Measurements from ENCODE around the gene RFX3.

Gene RFX3

GRCh38 chr9:3181049-3181953, 344.5 kb downstream of the RFX3 start:
- peak; percentile 57 for DNase-seq (ENCODE audit: low spot score)
- in situ Hi-C loops (cut with MboI; ENCODE audit: low pct_unique_long_range_greater_than_20kb, low sequenced_read_pairs, unreplicated experiment) = loop anchor here (25.0 kb wide), 1 partner anchor 319 kb away; no protein-coding TSS in a partner anchor
- TF ChIP-seq CTCF (IDR thresholded peaks at IDR 0.05; ENCODE audit: extremely low read depth, insufficient read depth, missing control alignments) = peak; percentile 47

GRCh38 chr9:3180696-3181048, 345.1 kb downstream of the RFX3 start:
- TF ChIP-seq CTCF (IDR thresholded peaks at IDR 0.05; ENCODE audit: extremely low read depth, insufficient read depth, missing control alignments) = no peak
- in situ Hi-C loops (cut with MboI; ENCODE audit: low pct_unique_long_range_greater_than_20kb, low sequenced_read_pairs, unreplicated experiment) = loop anchor here (25.0 kb wide), 1 partner anchor 318 kb away; no protein-coding TSS in a partner anchor

GRCh38 chr9:3179711-3180110, 346.1 kb downstream of the RFX3 start:
- in situ Hi-C loops (cut with MboI; ENCODE audit: low pct_unique_long_range_greater_than_20kb, low sequenced_read_pairs, unreplicated experiment) = loop anchor here (25.0 kb wide), 1 partner anchor 317 kb away; no protein-coding TSS in a partner anchor
- no peak for TF ChIP-seq CTCF (IDR thresholded peaks at IDR 0.05; ENCODE audit: extremely low read depth, insufficient read depth, missing control alignments)
- no peak for DNase-seq (ENCODE audit: low spot score)

More at GRCh38 chr9:3180696-3181048, 345.1 kb downstream of the RFX3 start:
- DNase-seq (ENCODE audit: low spot score) = no peak

GRCh38 chr9:3177936-3178335, 347.9 kb downstream of the RFX3 start:
- TF ChIP-seq CTCF (IDR thresholded peaks at IDR 0.05; ENCODE audit: extremely low read depth, insufficient read depth, missing control alignments) = no peak
- no peak for DNase-seq (ENCODE audit: low spot score)
- in situ Hi-C loops (cut with MboI; ENCODE audit: low pct_unique_long_range_greater_than_20kb, low sequenced_read_pairs, unreplicated experiment) = loop anchor here (25.0 kb wide), 1 partner anchor 316 kb away; no protein-coding TSS in a partner anchor

- DNase-seq (ENCODE audit: low spot score) = no peak
- in situ Hi-C loops (cut with MboI; ENCODE audit: low pct_unique_long_range_greater_than_20kb, low sequenced_read_pairs, unreplicated experiment) = loop anchor here (25.0 kb wide), 1 partner anchor 315 kb away; no protein-coding TSS in a partner anchor
- TF ChIP-seq CTCF (IDR thresholded peaks at IDR 0.05; ENCODE audit: extremely low read depth, insufficient read depth, missing control alignments) = no peak
Observed at GRCh38 chr9:3177146-3177761, 348.5 kb downstream of the RFX3 start.

- TF ChIP-seq CTCF (IDR thresholded peaks at IDR 0.05; ENCODE audit: extremely low read depth, insufficient read depth, missing control alignments) = no peak
- in situ Hi-C loops (cut with MboI; ENCODE audit: low pct_unique_long_range_greater_than_20kb, low sequenced_read_pairs, unreplicated experiment) = no loop called here
- DNase-seq (ENCODE audit: low spot score) = no peak
Observed at GRCh38 chr9:3173374-3173773, 352.4 kb downstream of the RFX3 start.

All from GM13977 (cell line).